ENCODE results near the gene ADRA1B. TPM values are rescaled to one million over a fixed set of nuclear protein-coding genes. Genes with fewer than 3 reads are reported as not detected.

ADRA1B gene
- total RNA-seq: 1 to 10 TPM; 3.4 to 3.5 TPM

DNA sequence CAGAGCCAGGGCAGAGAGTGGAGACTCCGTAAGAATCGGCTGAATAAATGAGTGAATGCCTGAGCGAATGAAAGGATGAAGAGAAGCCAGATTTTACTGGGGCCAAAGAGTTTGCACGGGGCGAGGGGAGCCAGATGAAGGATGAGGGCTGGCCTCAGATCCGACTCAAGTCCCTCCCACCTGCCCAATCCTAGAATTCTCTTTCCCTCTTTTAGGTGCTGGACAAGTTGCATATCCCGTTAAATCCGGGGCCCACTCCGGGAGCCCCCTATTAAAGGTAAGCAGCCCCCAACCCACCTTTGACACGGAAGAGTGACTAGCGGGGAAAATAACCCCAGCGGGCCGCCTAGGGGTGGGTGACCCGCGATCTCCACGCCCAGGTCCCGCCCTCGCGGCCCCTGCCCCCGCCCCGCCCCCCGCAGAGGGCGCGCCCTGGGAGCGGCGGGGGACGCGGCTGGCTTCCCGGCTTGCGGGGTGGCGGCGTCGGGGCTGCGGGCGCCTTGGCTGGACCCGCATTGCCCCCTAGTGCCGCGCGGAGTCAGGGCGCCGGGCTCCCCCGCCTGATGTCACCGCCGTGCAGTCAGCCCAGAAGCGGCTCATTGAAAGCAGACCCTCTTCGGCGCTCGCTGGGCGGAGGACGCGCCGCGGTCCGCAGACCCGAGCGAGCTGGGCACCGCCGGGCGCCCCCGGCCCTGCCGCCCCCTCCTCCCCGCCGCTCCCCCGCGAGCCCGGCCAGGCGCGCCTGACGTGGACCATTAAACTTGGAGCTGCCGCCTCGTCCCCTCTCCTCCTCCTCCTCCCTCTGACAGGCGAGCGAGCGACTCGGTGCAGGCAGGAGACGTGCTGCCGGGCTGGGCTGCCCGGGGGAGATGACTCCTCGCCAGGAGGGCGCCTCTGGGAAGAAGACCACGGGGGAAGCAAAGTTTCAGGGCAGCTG lies at the start of gene ADRA1B:
Gene ADRA1B (plus strand): TSS at position 579 of the 937 bp plus-strand sequence. CDS start 424 bp downstream, outside the sequence.
- TF ChIP-seq, protein P1, sequence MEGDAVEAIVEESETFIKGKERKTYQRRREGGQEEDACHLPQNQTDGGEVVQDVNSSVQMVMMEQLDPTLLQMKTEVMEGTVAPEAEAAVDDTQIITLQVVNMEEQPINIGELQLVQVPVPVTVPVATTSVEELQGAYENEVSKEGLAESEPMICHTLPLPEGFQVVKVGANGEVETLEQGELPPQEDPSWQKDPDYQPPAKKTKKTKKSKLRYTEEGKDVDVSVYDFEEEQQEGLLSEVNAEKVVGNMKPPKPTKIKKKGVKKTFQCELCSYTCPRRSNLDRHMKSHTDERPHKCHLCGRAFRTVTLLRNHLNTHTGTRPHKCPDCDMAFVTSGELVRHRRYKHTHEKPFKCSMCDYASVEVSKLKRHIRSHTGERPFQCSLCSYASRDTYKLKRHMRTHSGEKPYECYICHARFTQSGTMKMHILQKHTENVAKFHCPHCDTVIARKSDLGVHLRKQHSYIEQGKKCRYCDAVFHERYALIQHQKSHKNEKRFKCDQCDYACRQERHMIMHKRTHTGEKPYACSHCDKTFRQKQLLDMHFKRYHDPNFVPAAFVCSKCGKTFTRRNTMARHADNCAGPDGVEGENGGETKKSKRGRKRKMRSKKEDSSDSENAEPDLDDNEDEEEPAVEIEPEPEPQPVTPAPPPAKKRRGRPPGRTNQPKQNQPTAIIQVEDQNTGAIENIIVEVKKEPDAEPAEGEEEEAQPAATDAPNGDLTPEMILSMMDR (IDR thresholded peaks at IDR 0.05): peak; percentile 67 to 79
- Histone ChIP-seq H3K4me3 (peak within 1 kb of the TSS; percentile 51 to 55), H3K27me3 (no peaks in the 10 kb centered on the region), H3K4me1 (peaks cover 0 to 26% of the 10 kb centered on the region in 2 donors), H3K36me3 (no peaks in the 10 kb centered on the region), H3K27ac (peak within 1 kb of the TSS; percentile 74 to 75), H3K9me3 (no peaks in the 10 kb centered on the region)
- DNase-seq (ENCODE audit: low spot score): peak; percentile 74

DNA sequence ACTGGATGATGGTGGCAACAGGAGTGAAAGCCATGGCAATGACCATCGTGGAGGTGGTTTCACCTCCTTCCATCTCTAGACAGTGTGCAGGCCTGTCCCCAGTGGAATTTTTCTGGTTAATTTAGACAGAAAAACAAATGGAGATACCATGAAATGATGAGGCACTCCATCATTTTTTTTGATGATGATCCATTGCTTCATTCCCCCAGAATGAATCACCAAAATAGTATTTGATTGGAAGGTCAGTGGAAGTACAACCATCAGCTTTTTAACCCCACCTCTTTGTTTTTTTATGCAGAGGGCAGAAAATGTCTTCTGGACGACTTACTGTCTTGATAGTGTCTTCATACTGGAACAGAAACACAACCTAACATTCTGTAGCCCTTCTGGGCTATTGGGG lies 42.6 kb upstream of the ADRA1B start:
- Histone ChIP-seq H3K4me1 (peaks cover 0 to 13% of the 10 kb centered on the region in 2 donors), H3K4me3 (no peak overlapping the region), H3K9me3 (no peaks in the 10 kb centered on the region), H3K36me3 (no peaks in the 10 kb centered on the region), H3K27me3 (no peaks in the 10 kb centered on the region), H3K27ac (no peak overlapping the region)
- DNase-seq (ENCODE audit: low spot score): no peak
- TF ChIP-seq, protein P1 (IDR thresholded peaks at IDR 0.05): no peak

DNA sequence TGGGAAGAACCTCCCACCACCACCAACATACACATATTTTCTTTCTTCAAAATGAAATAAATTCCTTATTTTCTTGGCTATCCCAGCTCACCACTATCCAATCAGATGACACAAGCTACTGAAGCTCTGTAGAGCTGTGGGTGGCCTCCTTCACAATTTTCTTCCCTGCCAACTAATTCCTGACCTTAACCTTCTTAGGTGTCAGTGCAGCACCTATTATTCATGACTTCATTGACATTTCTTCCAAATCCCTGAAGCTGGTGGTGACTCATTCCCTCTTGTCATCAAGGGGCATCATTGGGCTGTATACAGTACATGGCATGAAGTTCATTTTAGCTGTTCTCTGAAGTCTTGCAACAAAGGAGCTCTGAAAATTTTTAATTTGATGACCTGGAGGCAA lies 42.0 kb upstream of the ADRA1B start:
- H3K27me3 ChIP-seq: no peaks in the 10 kb centered on the region
- H3K36me3 ChIP-seq: no peaks in the 10 kb centered on the region
- H3K9me3 ChIP-seq: no peaks in the 10 kb centered on the region
- DNase-seq (ENCODE audit: low spot score): no peak
- TF ChIP-seq, protein P1 (IDR thresholded peaks at IDR 0.05): no peak
- H3K4me1 ChIP-seq: peaks cover 0 to 19% of the 10 kb centered on the region in 2 donors
- H3K27ac ChIP-seq: no peak overlapping the region
- no peak overlapping the region for H3K4me3 ChIP-seq

DNA sequence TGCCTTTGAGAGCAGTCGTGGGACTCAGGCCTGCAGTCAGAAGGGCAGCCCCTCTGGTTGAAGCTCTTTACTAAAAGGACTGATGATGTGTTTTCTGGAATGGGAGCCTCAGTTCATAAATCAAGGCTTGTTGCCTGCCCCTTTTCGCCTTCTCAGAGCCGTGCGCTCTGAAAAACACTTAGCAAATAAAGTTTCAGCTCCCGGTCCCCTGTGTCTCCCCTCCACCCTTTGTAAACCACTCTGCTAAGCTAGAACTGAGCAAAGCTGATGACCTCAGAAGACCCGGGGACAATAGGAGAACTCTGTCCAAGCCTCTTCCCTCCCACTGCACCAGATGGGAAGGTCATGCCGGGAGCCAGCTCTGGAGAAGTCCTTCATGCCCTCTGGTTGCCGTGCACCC lies 39.3 kb upstream of the ADRA1B start:
- Histone ChIP-seq H3K27ac (peak overlapping the region; percentile 71 to 86), H3K9me3 (no peaks in the 10 kb centered on the region), H3K36me3 (no peaks in the 10 kb centered on the region), H3K27me3 (no peaks in the 10 kb centered on the region), H3K4me3 (no peak overlapping the region), H3K4me1 (peaks cover 0 to 23% of the 10 kb centered on the region in 2 donors)
- DNase-seq (ENCODE audit: low spot score): no peak
- TF ChIP-seq, protein P1 (IDR thresholded peaks at IDR 0.05): no peak

DNA sequence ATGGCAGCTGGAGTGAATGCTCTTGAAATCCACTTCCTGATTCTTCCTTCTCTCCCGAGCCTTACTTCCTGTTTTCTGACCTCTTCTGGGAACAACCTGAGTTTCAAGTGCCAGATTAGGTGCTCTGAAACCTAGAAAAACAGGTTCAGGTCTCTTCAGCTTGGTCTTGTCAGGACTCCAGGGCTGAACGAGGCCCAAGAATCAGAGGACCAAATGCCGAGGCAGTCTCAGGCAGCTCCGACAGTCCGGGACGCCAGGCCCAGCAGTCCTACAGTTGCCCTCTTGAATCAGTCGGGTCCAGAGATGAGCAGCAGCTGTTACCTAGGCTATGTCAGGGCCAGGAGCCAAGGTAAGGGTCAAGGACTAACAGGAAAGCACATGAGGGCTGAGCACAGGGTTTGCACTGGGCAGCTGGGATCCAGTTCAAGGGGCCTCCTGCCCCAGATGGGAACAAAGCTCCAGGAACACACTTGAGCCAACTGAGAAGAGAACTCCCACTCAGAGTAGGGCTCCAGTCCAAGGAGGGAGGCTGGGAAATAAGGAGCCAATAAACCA lies 38.3 kb upstream of the ADRA1B start:
- H3K4me1 ChIP-seq: peaks cover 0 to 23% of the 10 kb centered on the region in 2 donors
- no peaks in the 10 kb centered on the region for H3K27me3 ChIP-seq
- no peak for DNase-seq (ENCODE audit: low spot score)
- H3K36me3 ChIP-seq: no peaks in the 10 kb centered on the region
- H3K4me3 ChIP-seq: no peak overlapping the region
- no peaks in the 10 kb centered on the region for H3K9me3 ChIP-seq
- TF ChIP-seq, protein P1 (IDR thresholded peaks at IDR 0.05): no peak
- peak overlapping the region; percentile 71 to 86 for H3K27ac ChIP-seq
